ENCODE data around the gene CRLF3. TPM values are rescaled to one million over a fixed set of nuclear protein-coding genes. Genes with fewer than 3 reads are reported as not detected.
A peak's percentile ranks its signal among the peaks of the same experiment; 100 is the strongest.
"Not testable (repeated sequence)": the region's sequence is repeated elsewhere in the genome, so short reads cannot be mapped to it uniquely, and the experiment has no call there.

CRLF3 gene
- total and polyA plus RNA-seq, 7 donors: 3.2 to 6.4 (median 4.2) TPM

- no peak for TF ChIP-seq CTCF (IDR thresholded peaks at IDR 0.05)
- intact Hi-C loops (cut with DNase I): no loop called here
Measured at GRCh38 chr17:30827082-30827481, 2.6 kb upstream of the CRLF3 start.

GRCh38 chr17:30824002-30824355 is 513 bp downstream of the CRLF3 start:
- no peak for TF ChIP-seq CTCF (IDR thresholded peaks at IDR 0.05)
- Histone ChIP-seq H3K4me3 (peak overlapping the region; percentile 98), H3K27ac (peak overlapping the region; percentile 80), H3K36me3 (ENCODE audit: insufficient read depth in 1 of 2, low read depth in 1 of 2) (no peaks in the 10 kb centered on the region), H3K27me3 (ENCODE audit: insufficient read depth in 3 of 3, low read length in 2 of 3) (no peaks in the 10 kb centered on the region), H3K9me3 (no peaks in the 10 kb centered on the region), H3K4me1 (peaks cover 15% of the 10 kb centered on the region)
- intact Hi-C loops (cut with DNase I): loop anchor here in 1 of 2 donors (5.0 kb wide), 1 partner anchor 83 kb away; the partner anchor contains the start of gene TEFM
- peak; percentile 1 to 21 (median 6) for ATAC-seq
- WGBS, 3 donors: 1 to 2% (median 1%) methylated on average over 11 of the region's 11 CpGs
- DNase-seq: peak in 1 of 2 donors; percentile 25

More at GRCh38 chr17:30827082-30827481, 2.6 kb upstream of the CRLF3 start:
- 80 to 83% (median 80%) methylated on average over 5 to 6 of the region's 6 CpGs for WGBS, 3 donors
- Histone ChIP-seq H3K27ac (no peak overlapping the region), H3K9me3 (no peaks in the 10 kb centered on the region), H3K27me3 (ENCODE audit: insufficient read depth in 3 of 3, low read length in 2 of 3) (no peaks in the 10 kb centered on the region), H3K4me1 (peaks cover 16% of the 10 kb centered on the region), H3K4me3 (no peak overlapping the region), H3K36me3 (ENCODE audit: insufficient read depth in 1 of 2, low read depth in 1 of 2) (no peaks in the 10 kb centered on the region)
- DNase-seq: no peak
- ATAC-seq: no peak

GRCh38 chr17:30823421-30823820 is 1.1 kb downstream of the CRLF3 start:
- WGBS, 3 donors: 52 to 63% (median 58%) methylated on average over 7 of the region's 7 CpGs
- intact Hi-C loops (cut with DNase I): loop anchor here in 1 of 2 donors (5.0 kb wide), 1 partner anchor 84 kb away; the partner anchor contains the start of gene TEFM

GRCh38 chr17:30822919-30823318 is 1.6 kb downstream of the CRLF3 start:
- not testable (repeated sequence) for H3K27ac ChIP-seq; H3K36me3 ChIP-seq (ENCODE audit: insufficient read depth in 1 of 2, low read depth in 1 of 2); DNase-seq; ATAC-seq; H3K27me3 ChIP-seq (ENCODE audit: insufficient read depth in 3 of 3, low read length in 2 of 3); H3K9me3 ChIP-seq
- H3K4me1 ChIP-seq: peaks cover 15% of the 10 kb centered on the region
- intact Hi-C loops (cut with DNase I): loop anchor here in 1 of 2 donors (5.0 kb wide), 1 partner anchor 84 kb away; the partner anchor contains the start of gene TEFM
- 85 to 90% (median 89%) methylated on average over 14 of the region's 14 CpGs for WGBS, 3 donors
- H3K4me3 ChIP-seq: peak overlapping the region; percentile 98

More at GRCh38 chr17:30823421-30823820, 1.1 kb downstream of the CRLF3 start:
- no peak for TF ChIP-seq CTCF (IDR thresholded peaks at IDR 0.05)
- Histone ChIP-seq H3K9me3 (no peaks in the 10 kb centered on the region), H3K4me3 (peak overlapping the region; percentile 98), H3K27ac (no peak overlapping the region), H3K36me3 (ENCODE audit: insufficient read depth in 1 of 2, low read depth in 1 of 2) (no peaks in the 10 kb centered on the region), H3K27me3 (ENCODE audit: insufficient read depth in 3 of 3, low read length in 2 of 3) (no peaks in the 10 kb centered on the region), H3K4me1 (peaks cover 15% of the 10 kb centered on the region)
- no peak for DNase-seq
- no peak for ATAC-seq

- H3K9me3 ChIP-seq: no peaks in the 10 kb centered on the region
- H3K27ac ChIP-seq: no peak overlapping the region
- TF ChIP-seq CTCF (IDR thresholded peaks at IDR 0.05): no peak
- intact Hi-C loops (cut with DNase I): loop anchor here in 1 of 2 donors (5.0 kb wide), 1 partner anchor 85 kb away; the partner anchor contains the start of gene TEFM
- no peaks in the 10 kb centered on the region for H3K27me3 ChIP-seq (ENCODE audit: insufficient read depth in 3 of 3, low read length in 2 of 3)
- peak overlapping the region; percentile 98 for H3K4me3 ChIP-seq
- 29 to 52% (median 32%) methylated on average over 8 to 9 of the region's 9 CpGs for WGBS, 3 donors
- no peaks in the 10 kb centered on the region for H3K36me3 ChIP-seq (ENCODE audit: insufficient read depth in 1 of 2, low read depth in 1 of 2)
- ATAC-seq (no peak), DNase-seq (no peak)
- peaks cover 15% of the 10 kb centered on the region for H3K4me1 ChIP-seq
Measured at GRCh38 chr17:30821871-30822723, 2.4 kb downstream of the CRLF3 start.
